Mesenchymal stem cell (in vitro differentiated cells and primary cell): ENCODE measurements around the gene CCDC80.

Experiments
- DNase-seq: peaks from one replicate; pipeline ENCODE4 v3.0.0-alpha.2; 2013
- H2AFZ ChIP-seq: one replicate; pipeline ENCODE4 v1.6.1; 2013; ENCODE audit warnings: low read depth, mild to moderate bottlenecking, control low read depth, inconsistent platforms, low read length, moderate library complexity
- H2AK5ac ChIP-seq: 2 replicates; pipeline ENCODE4 v1.6.1; 2013; ENCODE audit warnings: low read length, moderate library complexity, mild to moderate bottlenecking, inconsistent platforms; ENCODE audit not compliant: severe bottlenecking
- H2BK120ac ChIP-seq: one replicate; pipeline ENCODE4 v1.6.1; 2013; ENCODE audit warnings: low read depth, mild to moderate bottlenecking, inconsistent platforms, low read length, moderate library complexity
- H2BK12ac ChIP-seq, 2 experiments: one replicate each; pipeline ENCODE4 v1.6.1; 2013; ENCODE audit warnings: inconsistent platforms in 2 of 2, low read length in 2 of 2, mild to moderate bottlenecking in 2 of 2, moderate library complexity in 2 of 2, control low read depth in 1 of 2
- H2BK15ac ChIP-seq: one replicate; pipeline ENCODE4 v1.6.1; 2013; ENCODE audit warnings: mild to moderate bottlenecking, low read depth, inconsistent platforms; ENCODE audit not compliant: poor library complexity, severe bottlenecking
- H2BK5ac ChIP-seq: 2 replicates; pipeline ENCODE4 v1.6.1; 2013; ENCODE audit warnings: low read depth, mild to moderate bottlenecking, low read length, control low read depth, inconsistent platforms; ENCODE audit not compliant: poor library complexity, severe bottlenecking
- H3K14ac ChIP-seq, 2 experiments: one replicate each; pipeline ENCODE4 v1.6.1; 2013; ENCODE audit warnings: inconsistent platforms in 2 of 2, low read length in 2 of 2, control low read depth in 1 of 2, mild to moderate bottlenecking in 1 of 2, moderate library complexity in 1 of 2
- H3K18ac ChIP-seq, 2 experiments: one replicate each; pipeline ENCODE4 v1.6.1; 2013; ENCODE audit warnings: inconsistent platforms in 2 of 2, low read length in 2 of 2, control low read depth in 1 of 2, low read depth in 1 of 2, mild to moderate bottlenecking in 1 of 2
- H3K23ac ChIP-seq, 2 experiments: one replicate each; pipeline ENCODE4 v1.6.1; 2013; ENCODE audit warnings: inconsistent platforms in 2 of 2, low read length in 2 of 2, mild to moderate bottlenecking in 2 of 2, moderate library complexity in 2 of 2, control low read depth in 1 of 2
- H3K27ac ChIP-seq: 2 replicates; pipeline ENCODE4 v1.5.1; 2013; ENCODE audit warnings: mild to moderate bottlenecking, moderate library complexity, low read length, control low read depth, inconsistent platforms; ENCODE audit not compliant: poor library complexity, severe bottlenecking
- H3K27me3 ChIP-seq, 2 experiments: 2 replicates each; pipeline versions ENCODE4 v1.6.1 to v1.7.0; 2013; ENCODE audit warnings: low read length in 2 of 2, mild to moderate bottlenecking in 2 of 2, moderate library complexity in 2 of 2, control low read depth in 1 of 2, inconsistent platforms in 1 of 2; ENCODE audit not compliant: control insufficient read depth in 1 of 2, insufficient read depth in 1 of 2
- H3K36me3 ChIP-seq, 2 experiments: 2 replicates each; pipeline versions ENCODE4 v1.6.1 to v1.7.0; 2013; ENCODE audit warnings: low read length in 2 of 2, control low read depth in 1 of 2, inconsistent platforms in 1 of 2, low read depth in 1 of 2, mild to moderate bottlenecking in 1 of 2; ENCODE audit not compliant: insufficient read depth in 2 of 2, control insufficient read depth in 1 of 2
- H3K4ac ChIP-seq, 2 experiments: one replicate each; pipeline ENCODE4 v1.6.1; 2013; ENCODE audit warnings: inconsistent platforms in 2 of 2, low read length in 2 of 2, mild to moderate bottlenecking in 2 of 2, moderate library complexity in 2 of 2, control low read depth in 1 of 2, low read depth in 1 of 2
- H3K4me1 ChIP-seq: 2 replicates; pipeline ENCODE4 v1.6.1; 2013; ENCODE audit warnings: low read depth, low read length, control low read depth; ENCODE audit not compliant: control insufficient read depth, insufficient read depth
- H3K4me2 ChIP-seq: 2 replicates; pipeline ENCODE4 v1.6.1; 2013; ENCODE audit warnings: low read length, mild to moderate bottlenecking, inconsistent platforms; ENCODE audit not compliant: poor library complexity, severe bottlenecking
- H3K4me3 ChIP-seq, 2 experiments: 2 replicates each; pipeline versions ENCODE4 v1.5.1 to v1.7.0; 2013; ENCODE audit warnings: low read length in 2 of 2, mild to moderate bottlenecking in 2 of 2, control low read depth in 1 of 2, low read depth in 1 of 2; ENCODE audit not compliant: insufficient read depth in 1 of 2
- H3K79me1 ChIP-seq: replicated peaks from 2 replicates; pipeline ENCODE4 v1.6.1; 2013; ENCODE audit warnings: mild to moderate bottlenecking, control low read depth, low read length, inconsistent platforms; ENCODE audit not compliant: poor library complexity, severe bottlenecking
- H3K9ac ChIP-seq: 2 replicates; pipeline ENCODE4 v1.7.0; 2013; ENCODE audit warnings: mild to moderate bottlenecking, low read length, moderate library complexity
- H3K9me3 ChIP-seq: 2 replicates; pipeline ENCODE4 v1.7.0; 2013; ENCODE audit warnings: mild to moderate bottlenecking, low read length; ENCODE audit not compliant: control insufficient read depth
- H4K8ac ChIP-seq: one replicate; pipeline ENCODE4 v1.6.1; 2013; ENCODE audit warnings: inconsistent platforms, mild to moderate bottlenecking, low read length, moderate library complexity
- H4K91ac ChIP-seq: one replicate; pipeline ENCODE4 v1.6.1; 2013; ENCODE audit warnings: mild to moderate bottlenecking, low read length, inconsistent platforms
- WGBS: methylation state at CpG from one replicate; pipeline ENCODE4 v1.1.7; 2013; ENCODE audit warnings: mixed read lengths; 5-methylcytosine and 5-hydroxymethylcytosine counted together

Gene CCDC80

DNA sequence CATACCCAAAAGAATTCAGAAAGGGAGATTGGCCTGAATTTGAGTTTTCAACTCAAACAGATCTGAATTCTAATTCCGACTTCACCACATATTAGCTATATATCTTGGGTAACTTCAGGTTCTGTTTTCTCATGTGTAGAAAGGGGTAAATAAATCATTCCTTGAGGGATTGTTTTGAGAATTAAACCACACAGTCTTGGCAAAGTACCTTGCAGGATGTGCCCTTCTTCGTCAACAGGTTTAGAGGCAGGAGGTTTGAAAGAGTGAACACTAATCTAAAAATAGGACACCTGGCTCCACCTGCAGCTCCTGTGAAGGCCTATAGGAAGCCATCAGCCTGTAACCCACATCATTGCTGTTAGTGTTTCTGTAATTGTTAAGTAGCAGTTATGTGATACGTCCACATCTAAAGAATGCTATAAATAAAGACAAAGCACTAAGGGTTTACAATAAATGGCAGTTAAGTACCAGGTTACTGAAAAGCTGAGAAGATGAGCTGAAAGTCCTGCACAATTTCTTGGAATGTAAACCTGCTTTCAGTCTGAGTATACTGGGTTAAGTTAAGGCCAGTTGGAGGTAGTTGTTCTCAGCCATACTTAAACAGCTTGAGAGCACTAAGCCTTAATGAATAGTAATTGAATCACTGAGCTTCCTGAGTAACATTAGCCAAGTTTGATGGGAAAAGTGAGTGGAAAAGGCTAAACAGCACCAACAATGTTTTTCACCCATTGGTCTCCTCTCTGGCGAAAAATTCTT, 6.0 kb downstream of the CCDC80 start:
- Histone ChIP-seq H4K8ac (no peak overlapping the region), H3K23ac (no peak overlapping the region), H3K4me1 (peaks cover 19% of the 10 kb centered on the region), H3K79me1 (peaks cover 24% of the 10 kb centered on the region), H2BK120ac (no peak overlapping the region), H2AFZ (no peak overlapping the region), H2BK15ac (no peak overlapping the region), H3K4me2 (no peak overlapping the region), H3K27ac (peak overlapping the region; percentile 65), H3K4me3 (peak overlapping the region in 1 of 2 experiments; percentile 89), H3K4ac (peak overlapping the region in 1 of 2 experiments; percentile 51), H3K9ac (peak overlapping the region; percentile 99), H3K14ac (no peak overlapping the region), H2BK5ac (no peak overlapping the region), H4K91ac (no peak overlapping the region), H3K9me3 (no peaks in the 10 kb centered on the region), H2BK12ac (no peak overlapping the region), H3K27me3 (no peaks in the 10 kb centered on the region), H2AK5ac (peak overlapping the region; percentile 81), H3K36me3 (peaks cover 12 to 48% of the 10 kb centered on the region in 2 experiments), H3K18ac (no peak overlapping the region)
- peak; percentile 56 for DNase-seq
- WGBS: no CpG with 5 or more reads among the region's 4 CpGs

DNA sequence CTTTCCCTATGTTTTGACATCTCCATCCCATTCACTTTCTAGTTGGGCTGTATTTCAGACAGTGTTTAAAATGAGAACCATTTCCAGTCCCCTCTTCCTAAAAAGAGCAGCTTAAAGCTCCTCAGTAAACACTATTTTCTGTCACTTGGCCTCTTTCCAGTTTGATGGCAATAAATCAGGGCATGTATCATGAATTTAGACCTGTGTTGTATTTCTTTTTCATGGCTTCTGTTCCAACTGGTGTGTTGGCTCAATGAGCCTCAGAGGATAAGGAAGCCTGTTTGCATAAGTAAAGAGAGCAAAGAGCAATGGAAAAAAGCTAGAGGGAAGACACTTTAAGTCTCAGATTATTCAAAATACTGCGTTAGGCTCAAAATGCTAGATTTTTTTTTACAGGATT, 7.2 kb downstream of the CCDC80 start:
- H2BK12ac ChIP-seq: no peak overlapping the region
- peak overlapping the region; percentile 99 for H3K9ac ChIP-seq
- peaks cover 17% of the 10 kb centered on the region for H3K79me1 ChIP-seq
- no peaks in the 10 kb centered on the region for H3K27me3 ChIP-seq
- DNase-seq: no peak
- no peak overlapping the region for H2AK5ac ChIP-seq
- H3K27ac ChIP-seq: no peak overlapping the region
- peaks cover 9% of the 10 kb centered on the region for H3K4me1 ChIP-seq
- H3K18ac ChIP-seq: peak overlapping the region in 1 of 2 experiments; percentile 67
- H3K23ac ChIP-seq: no peak overlapping the region
- no peak overlapping the region for H2AFZ ChIP-seq
- no peak overlapping the region for H3K4ac ChIP-seq
- WGBS: no CpG with 5 or more reads among the region's 1 CpG
- no peak overlapping the region for H2BK15ac ChIP-seq
- H3K9me3 ChIP-seq: no peaks in the 10 kb centered on the region
- H4K91ac ChIP-seq: no peak overlapping the region
- no peak overlapping the region for H2BK5ac ChIP-seq
- H3K4me2 ChIP-seq: no peak overlapping the region
- no peak overlapping the region for H2BK120ac ChIP-seq
- peaks cover 5 to 52% of the 10 kb centered on the region in 2 experiments for H3K36me3 ChIP-seq
- peak overlapping the region in 1 of 2 experiments; percentile 89 for H3K4me3 ChIP-seq
- H3K14ac ChIP-seq: no peak overlapping the region
- H4K8ac ChIP-seq: no peak overlapping the region

DNA sequence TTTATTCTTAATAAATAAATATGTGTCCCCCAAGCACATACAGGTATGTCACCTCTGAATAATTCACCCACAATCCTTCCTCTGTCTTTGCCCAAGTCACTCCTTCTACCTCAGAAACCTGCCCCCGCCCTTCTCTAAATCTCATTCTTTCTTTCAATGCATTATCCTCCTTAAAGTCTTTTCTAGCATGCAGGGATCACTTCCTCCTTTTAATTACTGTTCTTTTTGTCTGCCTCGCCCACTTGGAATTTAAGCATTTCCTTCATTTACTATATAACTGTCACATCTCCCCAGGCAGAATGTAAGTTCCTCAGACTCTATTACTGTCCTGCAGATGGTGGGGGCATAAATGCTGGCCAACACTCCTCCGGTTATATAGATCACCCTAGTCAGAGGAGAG, 7.8 kb downstream of the CCDC80 start:
- WGBS: 47% methylated on average over 2 of the region's 3 CpGs

DNA sequence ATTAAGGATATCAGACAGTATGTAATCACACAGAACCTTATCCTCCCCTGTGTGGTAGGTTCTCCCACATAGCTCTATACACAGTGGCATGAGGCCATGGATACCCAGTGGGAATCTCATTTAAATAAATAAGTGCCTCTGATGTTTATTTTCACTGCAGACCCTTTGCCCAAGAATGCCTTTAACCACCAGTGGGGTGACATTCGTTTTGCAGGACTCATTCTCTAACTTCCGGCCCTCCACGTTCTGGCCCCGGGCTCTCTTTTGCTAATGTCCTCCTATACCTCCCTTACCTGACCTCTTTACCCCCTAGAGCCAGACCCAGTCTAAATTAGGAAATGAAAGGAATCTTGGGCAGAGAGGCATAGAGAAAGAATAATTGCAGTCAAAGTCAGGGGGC, 8.3 kb downstream of the CCDC80 start:
- Histone ChIP-seq H3K23ac (no peak overlapping the region), H3K4me3 (peak overlapping the region in 1 of 2 experiments; percentile 89), H2BK5ac (no peak overlapping the region), H3K27ac (no peak overlapping the region), H3K36me3 (peaks cover 0 to 56% of the 10 kb centered on the region in 2 experiments), H4K91ac (no peak overlapping the region), H2AFZ (no peak overlapping the region), H3K4me2 (no peak overlapping the region), H3K79me1 (peaks cover 11% of the 10 kb centered on the region), H3K18ac (no peak overlapping the region), H2BK120ac (no peak overlapping the region), H2AK5ac (no peak overlapping the region), H3K14ac (no peak overlapping the region), H3K4ac (no peak overlapping the region), H3K27me3 (no peaks in the 10 kb centered on the region), H3K4me1 (peaks cover 3% of the 10 kb centered on the region), H4K8ac (no peak overlapping the region), H2BK12ac (no peak overlapping the region), H3K9me3 (no peaks in the 10 kb centered on the region), H2BK15ac (no peak overlapping the region), H3K9ac (peak overlapping the region; percentile 99)
- no peak for DNase-seq
- 0% methylated on average over 1 of the region's 4 CpGs for WGBS

More for the DNA sequence above, 7.8 kb downstream of the CCDC80 start:
- H3K79me1 ChIP-seq: peaks cover 12% of the 10 kb centered on the region
- H3K9me3 ChIP-seq: no peaks in the 10 kb centered on the region
- no peak overlapping the region for H2BK5ac ChIP-seq
- no peak for DNase-seq
- no peak overlapping the region for H3K4ac ChIP-seq
- peak overlapping the region; percentile 87 for H4K91ac ChIP-seq
- H4K8ac ChIP-seq: no peak overlapping the region
- no peak overlapping the region for H2AFZ ChIP-seq
- no peak overlapping the region for H3K4me2 ChIP-seq
- H3K36me3 ChIP-seq: peaks cover 0 to 57% of the 10 kb centered on the region in 2 experiments
- no peaks in the 10 kb centered on the region for H3K27me3 ChIP-seq
- H3K4me1 ChIP-seq: peaks cover 4% of the 10 kb centered on the region
- H3K27ac ChIP-seq: no peak overlapping the region
- peak overlapping the region in 1 of 2 experiments; percentile 67 for H3K18ac ChIP-seq
- H2BK15ac ChIP-seq: peak overlapping the region; percentile 33
- peak overlapping the region; percentile 18 to 91 for H2BK12ac ChIP-seq
- no peak overlapping the region for H3K14ac ChIP-seq
- H3K4me3 ChIP-seq: peak overlapping the region in 1 of 2 experiments; percentile 89
- peak overlapping the region; percentile 76 for H2AK5ac ChIP-seq
- no peak overlapping the region for H2BK120ac ChIP-seq
- peak overlapping the region; percentile 99 for H3K9ac ChIP-seq
- H3K23ac ChIP-seq: no peak overlapping the region
